Astrocyte (in vitro differentiated cells and primary cell): ENCODE measurements around the gene ZCCHC24. TPM values are rescaled to one million over a fixed set of nuclear protein-coding genes. Genes with fewer than 3 reads are reported as not detected.

Experiments
- DNase-seq: peaks from one replicate; pipeline ENCODE4 v3.0.0-alpha.2; 2010; ENCODE audit warnings: low read depth
- FAIRE-seq: peaks from 2 replicates; lab custom pipeline; 2011; peaks lifted over from hg19 to GRCh38; lab: Jason Lieb, UNC
- H2AFZ ChIP-seq: 2 replicates; pipeline ENCODE4 v1.6.0; 2012; ENCODE audit warnings: low read depth, low read length, inconsistent platforms
- H3K27ac ChIP-seq: 2 replicates; pipeline ENCODE4 v1.5.1; 2011; ENCODE audit warnings: low read depth, low read length, inconsistent platforms
- H3K27me3 ChIP-seq: 2 replicates; pipeline ENCODE4 v1.6.0; 2011; ENCODE audit warnings: low read length, inconsistent platforms; ENCODE audit not compliant: insufficient read depth
- H3K36me3 ChIP-seq: 2 replicates; pipeline ENCODE4 v1.5.1; 2011; ENCODE audit warnings: low read length, inconsistent platforms; ENCODE audit not compliant: insufficient read depth
- H3K4me1 ChIP-seq: 2 replicates; pipeline ENCODE4 v1.5.1; 2011; ENCODE audit warnings: low read length, inconsistent platforms; ENCODE audit not compliant: insufficient read depth
- H3K4me2 ChIP-seq: 2 replicates; pipeline ENCODE4 v1.6.0; 2012; ENCODE audit warnings: low read length, inconsistent platforms
- H3K4me3 ChIP-seq: 2 replicates; pipeline ENCODE4 v1.5.1; 2011; ENCODE audit warnings: low read depth, mild to moderate bottlenecking, low read length, inconsistent platforms; ENCODE audit not compliant: insufficient read depth
- H3K79me2 ChIP-seq: 2 replicates; pipeline ENCODE4 v1.6.0; 2012; ENCODE audit warnings: mild to moderate bottlenecking, low read length, inconsistent platforms; ENCODE audit not compliant: insufficient read depth
- H3K9ac ChIP-seq: 2 replicates; pipeline ENCODE4 v1.6.0; 2012; ENCODE audit warnings: mild to moderate bottlenecking, low read length, inconsistent platforms
- H3K9me3 ChIP-seq: 2 replicates; pipeline ENCODE4 v1.5.1; 2012; ENCODE audit warnings: low read depth, mild to moderate bottlenecking, low read length, inconsistent platforms; ENCODE audit not compliant: insufficient read depth
- H4K20me1 ChIP-seq: 2 replicates; pipeline ENCODE4 v1.6.0; 2012; ENCODE audit warnings: low read length, inconsistent platforms; ENCODE audit not compliant: insufficient read depth
- H3K27ac Mint-ChIP-seq: one replicate; pipeline ENCODE4 v1.8.0; 2021; ENCODE audit warnings: mild to moderate bottlenecking, mixed read lengths; ENCODE audit not compliant: unreplicated experiment
- H3K27me3 Mint-ChIP-seq: one replicate; pipeline ENCODE4 v1.8.0; 2021; ENCODE audit warnings: low read depth, mixed read lengths; ENCODE audit not compliant: unreplicated experiment
- H3K36me3 Mint-ChIP-seq: one replicate; pipeline ENCODE4 v1.8.0; 2021; ENCODE audit warnings: low read depth, mixed read lengths; ENCODE audit not compliant: unreplicated experiment
- H3K4me1 Mint-ChIP-seq: one replicate; pipeline ENCODE4 v1.8.0; 2021; ENCODE audit warnings: low read depth, mixed read lengths; ENCODE audit not compliant: unreplicated experiment
- H3K4me3 Mint-ChIP-seq: one replicate; pipeline ENCODE4 v1.8.0; 2021; ENCODE audit warnings: mild to moderate bottlenecking, moderate library complexity, mixed read lengths; ENCODE audit not compliant: unreplicated experiment
- H3K9me3 Mint-ChIP-seq: one replicate; pipeline ENCODE4 v1.8.0; 2021; ENCODE audit warnings: mild to moderate bottlenecking, mixed read lengths; ENCODE audit not compliant: unreplicated experiment
- EZH2 ChIP-seq: IDR thresholded peaks from 2 replicates; pipeline ENCODE4 v1.6.1; 2012; ENCODE audit warnings: mild to moderate bottlenecking, low read length, inconsistent platforms; ENCODE audit not compliant: insufficient read depth
- total RNA-seq: library from RNA; stranded (reverse); gene quantifications from 2 replicates; pipeline ENCODE4 v1.2.1, GENCODE V29; 2021
- TF ChIP-seq, protein P1 (sequence below): IDR thresholded peaks from 2 replicates; pipeline ENCODE4 v1.5.1; 2011; ENCODE audit warnings: low read depth, mild to moderate bottlenecking, inconsistent platforms, low read length, moderate library complexity; ENCODE audit not compliant: insufficient read depth

ZCCHC24 gene
- total RNA-seq, 1 donor from 2014 or later = 21.4 TPM

DNA sequence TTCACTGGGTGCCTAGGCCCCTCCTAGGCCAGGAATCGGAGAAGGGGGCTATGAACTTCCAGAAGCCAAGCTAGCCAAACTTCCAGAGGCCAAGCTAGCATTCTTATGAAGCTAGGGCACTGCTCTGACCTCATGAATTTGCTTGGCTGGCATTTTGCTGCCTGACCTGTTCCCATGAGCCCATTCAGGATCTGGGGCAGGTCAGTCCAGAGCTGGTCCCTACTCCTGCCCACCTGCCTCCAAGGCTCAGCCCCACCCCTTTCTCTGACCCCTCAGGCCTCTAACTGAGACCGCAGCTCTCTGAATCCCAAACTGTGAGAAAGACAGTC lies 99.4 kb downstream of the ZCCHC24 start:
- no peaks in the 10 kb centered on the region for H3K27me3 ChIP-seq
- H3K79me2 ChIP-seq = peaks cover 34% of the 10 kb centered on the region
- no peak overlapping the region for H3K4me2 ChIP-seq
- TF ChIP-seq, protein P1, sequence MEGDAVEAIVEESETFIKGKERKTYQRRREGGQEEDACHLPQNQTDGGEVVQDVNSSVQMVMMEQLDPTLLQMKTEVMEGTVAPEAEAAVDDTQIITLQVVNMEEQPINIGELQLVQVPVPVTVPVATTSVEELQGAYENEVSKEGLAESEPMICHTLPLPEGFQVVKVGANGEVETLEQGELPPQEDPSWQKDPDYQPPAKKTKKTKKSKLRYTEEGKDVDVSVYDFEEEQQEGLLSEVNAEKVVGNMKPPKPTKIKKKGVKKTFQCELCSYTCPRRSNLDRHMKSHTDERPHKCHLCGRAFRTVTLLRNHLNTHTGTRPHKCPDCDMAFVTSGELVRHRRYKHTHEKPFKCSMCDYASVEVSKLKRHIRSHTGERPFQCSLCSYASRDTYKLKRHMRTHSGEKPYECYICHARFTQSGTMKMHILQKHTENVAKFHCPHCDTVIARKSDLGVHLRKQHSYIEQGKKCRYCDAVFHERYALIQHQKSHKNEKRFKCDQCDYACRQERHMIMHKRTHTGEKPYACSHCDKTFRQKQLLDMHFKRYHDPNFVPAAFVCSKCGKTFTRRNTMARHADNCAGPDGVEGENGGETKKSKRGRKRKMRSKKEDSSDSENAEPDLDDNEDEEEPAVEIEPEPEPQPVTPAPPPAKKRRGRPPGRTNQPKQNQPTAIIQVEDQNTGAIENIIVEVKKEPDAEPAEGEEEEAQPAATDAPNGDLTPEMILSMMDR = no peak
- no peak for TF ChIP-seq EZH2
- H3K9me3 ChIP-seq = no peaks in the 10 kb centered on the region
- peaks cover 28% of the 10 kb centered on the region for H4K20me1 ChIP-seq
- no peak overlapping the region for H2AFZ ChIP-seq
- Mint-ChIP-seq H3K36me3 (peaks cover 9% of the 10 kb centered on the region), H3K27me3 (peaks cover 15% of the 10 kb centered on the region), H3K4me3 (peak overlapping the region; percentile 62), H3K9me3 (no peaks in the 10 kb centered on the region), H3K4me1 (peaks cover 2% of the 10 kb centered on the region), H3K27ac (no peak overlapping the region)
- no peak overlapping the region for H3K27ac ChIP-seq
- no peak for FAIRE-seq
- H3K9ac ChIP-seq = no peak overlapping the region
- no peak overlapping the region for H3K4me3 ChIP-seq
- H3K36me3 ChIP-seq = peaks cover 6% of the 10 kb centered on the region
- peaks cover 19% of the 10 kb centered on the region for H3K4me1 ChIP-seq
- DNase-seq = no peak

DNA sequence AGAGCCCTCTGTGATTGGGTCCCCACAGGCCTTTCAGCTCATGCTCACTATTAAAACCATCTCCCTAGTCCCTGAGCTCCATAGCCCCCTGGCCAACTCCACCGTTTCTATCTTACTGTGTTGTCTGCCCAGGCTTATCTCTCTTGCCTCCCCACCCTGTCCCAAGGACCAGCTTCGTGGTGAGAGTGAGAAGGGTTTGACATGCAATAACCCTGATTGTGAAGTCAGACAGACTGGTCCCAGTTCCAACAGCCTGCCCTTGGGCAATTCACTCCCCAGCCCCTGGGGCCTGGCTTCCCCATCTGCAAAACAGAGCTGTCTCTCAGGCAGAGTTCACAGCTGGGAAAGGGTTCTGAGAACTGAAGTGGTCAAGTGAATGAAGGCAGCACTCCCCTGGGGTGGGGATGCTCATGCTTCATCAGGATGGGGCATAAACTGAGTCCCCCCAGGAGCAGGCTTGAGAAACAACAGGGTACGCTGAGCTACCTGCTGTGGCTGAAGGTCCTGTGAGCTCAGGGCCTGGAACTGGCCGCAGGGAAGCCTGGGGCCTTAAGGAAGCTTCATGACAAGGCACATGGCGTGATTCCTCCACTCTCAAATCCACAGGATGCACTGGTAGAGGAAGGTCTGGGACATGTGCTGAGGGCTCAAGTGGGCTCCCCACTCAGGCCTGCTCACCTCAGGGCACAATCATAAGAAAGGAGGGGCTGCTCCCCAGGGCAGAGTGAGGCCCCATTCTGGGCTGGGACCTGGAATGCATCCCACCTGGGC lies 100.0 kb downstream of the ZCCHC24 start:
- Mint-ChIP-seq H3K9me3 (no peaks in the 10 kb centered on the region), H3K4me3 (no peak overlapping the region), H3K27ac (no peak overlapping the region), H3K4me1 (peaks cover 2% of the 10 kb centered on the region), H3K27me3 (peaks cover 20% of the 10 kb centered on the region), H3K36me3 (peaks cover 9% of the 10 kb centered on the region)
- H3K27me3 ChIP-seq = no peaks in the 10 kb centered on the region
- no peak for TF ChIP-seq EZH2
- TF ChIP-seq, protein P1 = no peak
- peaks cover 5% of the 10 kb centered on the region for H3K36me3 ChIP-seq
- peaks cover 23% of the 10 kb centered on the region for H4K20me1 ChIP-seq
- FAIRE-seq = no peak
- H3K27ac ChIP-seq = no peak overlapping the region
- H3K9me3 ChIP-seq = no peaks in the 10 kb centered on the region
- no peak for DNase-seq
- peaks cover 31% of the 10 kb centered on the region for H3K79me2 ChIP-seq
- H3K4me1 ChIP-seq = peaks cover 19% of the 10 kb centered on the region
- no peak overlapping the region for H3K4me3 ChIP-seq
- no peak overlapping the region for H2AFZ ChIP-seq
- H3K4me2 ChIP-seq = no peak overlapping the region
- no peak overlapping the region for H3K9ac ChIP-seq
